SK-N-SH treated with all-trans-retinoic acid at 6 μM for 48 hours (cell line): Measurements from ENCODE around the gene LTO1.

Experiments used
- ARNTL ChIP-seq: fragments of 450-650 bp; formaldehyde crosslinking; IDR thresholded peaks from 2 replicates; pipeline ENCODE4 v1.5.0; 2020; ENCODE audit warnings: low read depth, mild to moderate bottlenecking, moderate library complexity, borderline replicate concordance
- ZNF8 ChIP-seq: fragments of 450-650 bp; formaldehyde crosslinking; IDR thresholded peaks from 2 replicates; pipeline ENCODE4 v1.5.0; 2020; ENCODE audit warnings: mild to moderate bottlenecking, moderate library complexity

GRCh38 chr11:69640260-69640994, 34.7 kb downstream of the LTO1 start:
- no peak for TF ChIP-seq ARNTL
- no peak for TF ChIP-seq ZNF8
